ENCODE measurements around the gene LARP6.

LARP6 gene

GRCh38 chr15:70796516-70797310 lies 57.2 kb downstream of the LARP6 start:
- in situ Hi-C loops (cut with MboI; ENCODE audit: low sequenced_read_pairs): no loop called here

- in situ Hi-C loops (cut with MboI; ENCODE audit: low sequenced_read_pairs): no loop called here
These were observed 58.7 kb downstream of the LARP6 start for GRCh38 chr15:70795311-70795665.

GRCh38 chr15:70794596-70795310 lies 59.2 kb downstream of the LARP6 start:
- in situ Hi-C loops (cut with MboI; ENCODE audit: low sequenced_read_pairs): no loop called here

GRCh38 chr15:70793694-70794093 lies 60.3 kb downstream of the LARP6 start:
- in situ Hi-C loops (cut with MboI; ENCODE audit: low sequenced_read_pairs): no loop called here

GRCh38 chr15:70792171-70792573 lies 61.8 kb downstream of the LARP6 start:
- in situ Hi-C loops (cut with MboI; ENCODE audit: low sequenced_read_pairs): no loop called here

GRCh38 chr15:70791259-70791658 lies 62.7 kb downstream of the LARP6 start:
- in situ Hi-C loops (cut with MboI; ENCODE audit: low sequenced_read_pairs): no loop called here

GRCh38 chr15:70789213-70789612 lies 64.7 kb downstream of the LARP6 start:
- in situ Hi-C loops (cut with MboI; ENCODE audit: low sequenced_read_pairs): no loop called here

GRCh38 chr15:70788114-70789049 lies 65.6 kb downstream of the LARP6 start:
- in situ Hi-C loops (cut with MboI; ENCODE audit: low sequenced_read_pairs): no loop called here

GRCh38 chr15:70786996-70787395 lies 67.0 kb downstream of the LARP6 start:
- in situ Hi-C loops (cut with MboI; ENCODE audit: low sequenced_read_pairs): no loop called here

GRCh38 chr15:70783610-70784022 lies 70.3 kb downstream of the LARP6 start:
- in situ Hi-C loops (cut with MboI; ENCODE audit: low sequenced_read_pairs): no loop called here

- in situ Hi-C loops (cut with MboI; ENCODE audit: low sequenced_read_pairs): no loop called here
These were observed 70.9 kb downstream of the LARP6 start for GRCh38 chr15:70783041-70783440.

- in situ Hi-C loops (cut with MboI; ENCODE audit: low sequenced_read_pairs): no loop called here
These were observed 72.7 kb downstream of the LARP6 start for GRCh38 chr15:70781236-70781635.

Data from HL-60/S4 treated with retinoic acid at 250 ng/mL for 4 days and 3 days (cell line).